Lung (tissue), 12 donors: ENCODE results near the gene MCIDAS. TPM values are rescaled to one million over a fixed set of nuclear protein-coding genes. Genes with fewer than 3 reads are reported as not detected.
A peak's percentile ranks its signal among the peaks of the same experiment; 100 is the strongest.

Experiments used
- ATAC-seq: fragments of 200-7000 bp; cut with Tn5 transposase; one replicate; pipeline ENCODE4 v1.9.1; 2020; ENCODE audit warnings: moderate number of reproducible peaks; ENCODE audit not compliant: insufficient read depth, low FRiP score
- DNase-seq, 3 donors: peaks; one replicate each; pipeline ENCODE4 v3.0.0-alpha.2; 2013 to 2017
- H3K27ac ChIP-seq, 2 donors: one replicate each; pipeline ENCODE4 v1.5.1; 2013; ENCODE audit warnings: mild to moderate bottlenecking in 2 of 2, moderate library complexity in 2 of 2, control low read depth in 1 of 2, inconsistent platforms in 1 of 2, low read depth in 1 of 2, low read length in 1 of 2
- H3K27me3 ChIP-seq, 3 donors: one replicate each; pipeline ENCODE4 v1.5.1; 2013; ENCODE audit warnings: low read length in 2 of 3; ENCODE audit not compliant: control insufficient read depth in 3 of 3, insufficient read depth in 3 of 3
- H3K36me3 ChIP-seq, 4 donors: one replicate each; pipeline ENCODE4 v1.5.1; 2013; ENCODE audit warnings: low read length in 4 of 4, mild to moderate bottlenecking in 1 of 4, moderate library complexity in 1 of 4; ENCODE audit not compliant: control insufficient read depth in 4 of 4, insufficient read depth in 4 of 4
- H3K4me1 ChIP-seq, 5 donors: one replicate each; pipeline ENCODE4 v1.5.1; 2013; ENCODE audit warnings: low read length in 5 of 5, mild to moderate bottlenecking in 2 of 5, moderate library complexity in 1 of 5; ENCODE audit not compliant: control insufficient read depth in 5 of 5, insufficient read depth in 5 of 5
- H3K4me3 ChIP-seq: one replicate; pipeline ENCODE4 v1.5.1; 2013; ENCODE audit warnings: mild to moderate bottlenecking, control low read depth, moderate library complexity
- H3K9ac ChIP-seq, 2 donors: one replicate each; pipeline ENCODE4 v1.5.1; 2013; ENCODE audit warnings: low read length in 2 of 2, control low read depth in 1 of 2; ENCODE audit not compliant: insufficient read depth in 1 of 2
- H3K9me3 ChIP-seq, 4 donors: one replicate each; pipeline ENCODE4 v1.5.1; 2013; ENCODE audit warnings: low read length in 3 of 4, mild to moderate bottlenecking in 1 of 4, moderate library complexity in 1 of 4; ENCODE audit not compliant: control insufficient read depth in 4 of 4, insufficient read depth in 3 of 4
- WGBS, 2 donors: extraction: QIAGEN DNeasy Blood & Tissue Kit; methylation state at CpG; one replicate each; pipeline ENCODE4 v1.1.7; 2013; 5-methylcytosine and 5-hydroxymethylcytosine counted together
- polyA plus RNA-seq, 2 donors: library from polyadenylated mRNA; stranded (reverse); fragments of 200-250 nt; gene quantifications; one replicate each; pipeline ENCODE4 v1.2.1, GENCODE V29; 2013
- total RNA-seq, 2 donors: library from RNA; depleted of rRNA in 1 of 2; stranded (reverse); fragments of >200 nt in 1 of 2; gene quantifications; one replicate each; pipeline ENCODE4 v1.2.1, GENCODE V29; 2014 to 2021
- TF ChIP-seq, protein P1 (sequence below): IDR thresholded peaks from 2 replicates; pipeline ENCODE4 v1.5.1; 2012; ENCODE audit warnings: mild to moderate bottlenecking; ENCODE audit errors: control extremely low read depth, extremely low read depth
- donor health status: control.
- donor health status: control.
- donor health status: Bipolar disorder and iron deficiency.
- donor health status: healthy.
- donor health status: DM: yes; HTN: yes; CAD: no.

The MCIDAS gene
- total and polyA plus RNA-seq, 4 donors = 0.23 to 1.7 (median 0.62) TPM

DNA sequence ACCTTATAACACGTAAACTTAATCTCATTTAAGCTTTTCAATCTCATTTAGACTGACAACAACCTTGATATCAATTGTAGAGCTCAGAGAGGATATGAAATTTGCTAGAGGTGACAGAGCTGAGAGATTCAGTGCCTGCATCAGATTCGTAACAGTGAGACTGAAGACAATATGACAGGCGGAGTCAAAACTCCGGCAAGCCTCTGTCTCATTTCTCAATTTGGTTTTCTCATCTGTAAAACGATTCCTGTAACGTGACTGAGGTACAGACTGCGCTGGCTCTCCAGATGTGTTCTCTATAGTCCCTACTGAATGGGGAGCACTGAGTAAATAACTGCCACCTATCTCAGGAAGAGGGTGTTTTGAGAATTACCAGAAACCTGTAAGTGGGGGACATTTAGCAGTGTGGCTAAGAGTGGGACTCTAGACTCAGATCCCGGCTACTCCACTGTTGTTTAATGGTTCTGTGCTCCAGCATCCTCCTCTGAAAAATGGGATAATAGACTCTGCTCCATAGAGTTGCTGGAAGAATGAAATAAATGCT, 3.0 kb upstream of the MCIDAS start:
- no peak overlapping the region for H3K9ac ChIP-seq
- peaks cover 0 to 48% (median 9%) of the 10 kb centered on the region in 5 donors for H3K4me1 ChIP-seq
- WGBS, 2 donors = 36 to 38% methylated on average over 8 of the region's 8 CpGs

DNA sequence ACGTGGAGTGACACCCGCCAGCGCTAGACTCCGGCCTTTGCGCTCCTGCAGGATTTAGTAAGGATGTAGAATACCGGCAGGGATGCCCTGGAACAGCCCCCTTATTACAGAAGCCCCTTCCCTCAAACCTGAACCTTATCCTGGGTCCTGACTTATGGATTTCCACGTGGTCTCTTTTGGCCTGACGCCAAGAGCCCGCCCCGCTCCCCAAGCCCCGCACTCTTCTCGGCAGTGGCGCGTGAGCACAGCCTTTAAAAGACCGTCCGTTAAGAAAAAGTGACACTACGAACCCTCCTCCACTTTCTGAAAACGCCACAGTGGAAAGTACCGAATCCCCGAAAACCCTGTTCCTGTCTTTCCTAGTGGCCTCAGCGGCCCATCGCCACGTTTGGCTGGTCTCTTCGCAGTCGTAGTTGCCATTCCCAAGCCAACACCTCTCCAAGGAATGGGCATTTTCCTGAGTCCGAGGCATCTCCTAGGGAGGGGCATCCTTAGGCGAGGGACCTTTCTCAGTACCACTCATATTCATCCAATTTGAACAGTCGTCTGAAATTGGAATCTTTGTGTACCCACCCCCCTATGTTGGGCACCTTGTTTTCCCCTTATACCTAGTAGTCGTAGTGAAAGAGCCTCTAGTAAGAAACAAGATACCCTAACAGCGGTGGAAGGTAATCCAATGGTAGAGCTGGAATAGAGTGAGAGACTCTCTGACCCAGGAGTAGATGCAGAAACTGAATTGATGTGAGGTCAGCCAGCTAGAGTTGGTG, 732 bp upstream of the MCIDAS start:
- WGBS, 2 donors = 5 to 10% methylated on average over 30 of the region's 30 CpGs
- Histone ChIP-seq H3K27ac (no peak overlapping the region), H3K4me1 (peaks cover 0 to 41% (median 7%) of the 10 kb centered on the region in 5 donors), H3K4me3 (no peak overlapping the region), H3K9ac (no peak overlapping the region), H3K27me3 (peaks cover 8 to 89% (median 89%) of the 10 kb centered on the region in 3 donors), H3K9me3 (peaks cover 0 to 16% (median 0%) of the 10 kb centered on the region in 4 donors), H3K36me3 (no peaks in the 10 kb centered on the region)
- TF ChIP-seq, protein P1, sequence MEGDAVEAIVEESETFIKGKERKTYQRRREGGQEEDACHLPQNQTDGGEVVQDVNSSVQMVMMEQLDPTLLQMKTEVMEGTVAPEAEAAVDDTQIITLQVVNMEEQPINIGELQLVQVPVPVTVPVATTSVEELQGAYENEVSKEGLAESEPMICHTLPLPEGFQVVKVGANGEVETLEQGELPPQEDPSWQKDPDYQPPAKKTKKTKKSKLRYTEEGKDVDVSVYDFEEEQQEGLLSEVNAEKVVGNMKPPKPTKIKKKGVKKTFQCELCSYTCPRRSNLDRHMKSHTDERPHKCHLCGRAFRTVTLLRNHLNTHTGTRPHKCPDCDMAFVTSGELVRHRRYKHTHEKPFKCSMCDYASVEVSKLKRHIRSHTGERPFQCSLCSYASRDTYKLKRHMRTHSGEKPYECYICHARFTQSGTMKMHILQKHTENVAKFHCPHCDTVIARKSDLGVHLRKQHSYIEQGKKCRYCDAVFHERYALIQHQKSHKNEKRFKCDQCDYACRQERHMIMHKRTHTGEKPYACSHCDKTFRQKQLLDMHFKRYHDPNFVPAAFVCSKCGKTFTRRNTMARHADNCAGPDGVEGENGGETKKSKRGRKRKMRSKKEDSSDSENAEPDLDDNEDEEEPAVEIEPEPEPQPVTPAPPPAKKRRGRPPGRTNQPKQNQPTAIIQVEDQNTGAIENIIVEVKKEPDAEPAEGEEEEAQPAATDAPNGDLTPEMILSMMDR = no peak
- DNase-seq = no peak
- ATAC-seq = no peak

More for the DNA sequence above, 3.0 kb upstream of the MCIDAS start:
- Histone ChIP-seq H3K9me3 (peaks cover 0 to 10% (median 0%) of the 10 kb centered on the region in 4 donors), H3K27ac (no peak overlapping the region), H3K4me3 (no peak overlapping the region), H3K27me3 (peaks cover 15 to 82% (median 79%) of the 10 kb centered on the region in 3 donors), H3K36me3 (no peaks in the 10 kb centered on the region)
- DNase-seq (no peak), ATAC-seq (no peak)
- TF ChIP-seq, protein P1 = no peak

DNA sequence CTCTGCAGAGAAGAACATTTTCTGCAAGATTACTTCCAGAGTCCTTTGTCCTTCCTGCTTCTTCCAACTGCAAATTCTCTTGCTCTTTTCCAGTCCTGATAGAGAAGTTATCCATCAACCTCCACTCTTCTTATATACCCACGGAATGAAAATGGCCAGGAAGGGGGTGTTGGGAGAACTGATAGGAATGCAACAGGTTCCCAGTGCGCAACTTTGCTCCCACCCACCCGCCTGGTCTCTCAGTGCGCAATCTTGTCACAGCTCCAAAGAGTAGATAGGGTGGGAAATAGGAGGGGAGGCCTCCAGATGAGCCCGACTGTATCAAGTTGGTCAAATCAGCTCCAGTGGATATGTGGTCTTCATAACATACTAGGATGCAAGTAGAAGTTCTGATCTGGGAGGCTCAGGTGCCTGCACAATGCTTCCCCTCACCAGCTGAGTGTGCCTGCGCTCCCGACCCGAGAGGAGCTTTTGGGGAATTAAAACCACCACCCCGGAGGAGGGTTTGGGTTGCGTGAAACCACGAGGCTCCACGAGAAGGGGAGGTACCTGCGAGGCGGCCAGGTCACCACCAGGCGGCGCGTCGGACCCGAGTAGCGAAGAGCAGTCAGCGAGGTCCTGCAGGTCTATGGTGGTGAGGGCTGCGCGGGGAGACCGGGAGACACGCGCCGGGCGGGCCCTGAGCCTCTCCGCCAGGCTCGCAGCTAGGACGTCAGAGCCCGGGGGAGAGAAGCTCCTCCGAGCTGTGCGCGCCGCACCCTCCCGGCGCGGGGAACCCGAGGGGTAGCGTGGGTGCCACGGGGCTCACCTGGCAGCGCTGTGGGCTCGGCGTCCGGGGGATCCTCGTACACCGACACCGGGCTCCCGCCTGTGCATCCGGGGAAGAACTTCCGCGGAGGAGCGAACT, 835 bp downstream of the MCIDAS start:
- TF ChIP-seq, protein P1 = no peak
- ATAC-seq (peak; percentile 35), DNase-seq (peak; percentile 62 to 78 (median 69))
- H3K9me3 ChIP-seq = peaks cover 0 to 15% (median 0%) of the 10 kb centered on the region in 4 donors
- no peak overlapping the region for H3K9ac ChIP-seq
- peaks cover 14 to 90% (median 90%) of the 10 kb centered on the region in 3 donors for H3K27me3 ChIP-seq
- peaks cover 0 to 28% (median 3%) of the 10 kb centered on the region in 5 donors for H3K4me1 ChIP-seq
- no peak overlapping the region for H3K4me3 ChIP-seq
- H3K27ac ChIP-seq = no peak overlapping the region
- no peaks in the 10 kb centered on the region for H3K36me3 ChIP-seq
- WGBS, 2 donors = 4 to 5% methylated on average over 54 of the region's 54 CpGs
